ENCODE data around the gene CLPTM1.

CLPTM1 gene

GRCh38 chr19:44974857-44975256, 19.7 kb downstream of the CLPTM1 start:
- no peak for ATAC-seq
- no peak for TF ChIP-seq SNAI2 (CRISPR knock-in tag; IDR thresholded peaks at IDR 0.05)
- no peak for TF ChIP-seq ZFP30 (CRISPR knock-in tag; IDR thresholded peaks at IDR 0.05)
- TF ChIP-seq PPARA (CRISPR knock-in tag; IDR thresholded peaks at IDR 0.05; ENCODE audit: borderline replicate concordance), result no peak
- no peak for TF ChIP-seq TCF4 (CRISPR knock-in tag; IDR thresholded peaks at IDR 0.05; ENCODE audit: borderline replicate concordance)
- TF ChIP-seq, protein P1, sequence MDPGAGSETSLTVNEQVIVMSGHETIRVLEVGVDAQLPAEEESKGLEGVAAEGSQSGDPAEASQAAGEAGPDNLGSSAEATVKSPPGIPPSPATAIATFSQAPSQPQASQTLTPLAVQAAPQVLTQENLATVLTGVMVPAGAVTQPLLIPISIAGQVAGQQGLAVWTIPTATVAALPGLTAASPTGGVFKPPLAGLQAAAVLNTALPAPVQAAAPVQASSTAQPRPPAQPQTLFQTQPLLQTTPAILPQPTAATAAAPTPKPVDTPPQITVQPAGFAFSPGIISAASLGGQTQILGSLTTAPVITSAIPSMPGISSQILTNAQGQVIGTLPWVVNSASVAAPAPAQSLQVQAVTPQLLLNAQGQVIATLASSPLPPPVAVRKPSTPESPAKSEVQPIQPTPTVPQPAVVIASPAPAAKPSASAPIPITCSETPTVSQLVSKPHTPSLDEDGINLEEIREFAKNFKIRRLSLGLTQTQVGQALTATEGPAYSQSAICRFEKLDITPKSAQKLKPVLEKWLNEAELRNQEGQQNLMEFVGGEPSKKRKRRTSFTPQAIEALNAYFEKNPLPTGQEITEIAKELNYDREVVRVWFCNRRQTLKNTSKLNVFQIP (CRISPR knock-in tag; IDR thresholded peaks at IDR 0.05; ENCODE audit: borderline replicate concordance, low read depth), result no peak
- no peak for TF ChIP-seq CSRNP3 (CRISPR knock-in tag; IDR thresholded peaks at IDR 0.05)

- no peak for ATAC-seq
- TF ChIP-seq TCF4 (CRISPR knock-in tag; IDR thresholded peaks at IDR 0.05; ENCODE audit: borderline replicate concordance) (no peak), RARB (CRISPR knock-in tag; IDR thresholded peaks at IDR 0.05) (no peak), ISL1 (CRISPR knock-in tag; IDR thresholded peaks at IDR 0.05) (no peak), OSR1 (CRISPR knock-in tag; IDR thresholded peaks at IDR 0.05) (no peak), TOX (CRISPR knock-in tag; IDR thresholded peaks at IDR 0.05; ENCODE audit: borderline replicate concordance) (no peak), CSRNP3 (CRISPR knock-in tag; IDR thresholded peaks at IDR 0.05) (no peak), SNAI2 (CRISPR knock-in tag; IDR thresholded peaks at IDR 0.05) (no peak), PPARA (CRISPR knock-in tag; IDR thresholded peaks at IDR 0.05; ENCODE audit: borderline replicate concordance) (no peak), ZFP30 (CRISPR knock-in tag; IDR thresholded peaks at IDR 0.05) (no peak), GLIS3 (CRISPR knock-in tag; IDR thresholded peaks at IDR 0.05) (no peak), ZNF70 (CRISPR knock-in tag; IDR thresholded peaks at IDR 0.05) (no peak), BACH2 (CRISPR knock-in tag; IDR thresholded peaks at IDR 0.05; ENCODE audit: borderline replicate concordance) (no peak), ZFP3 (CRISPR knock-in tag; IDR thresholded peaks at IDR 0.05) (no peak), ZNF565 (CRISPR knock-in tag; conservative IDR thresholded peaks at IDR 0.05; ENCODE audit: low read depth) (no peak), CSDC2 (CRISPR knock-in tag; IDR thresholded peaks at IDR 0.05) (no peak)
- TF ChIP-seq, protein P2, sequence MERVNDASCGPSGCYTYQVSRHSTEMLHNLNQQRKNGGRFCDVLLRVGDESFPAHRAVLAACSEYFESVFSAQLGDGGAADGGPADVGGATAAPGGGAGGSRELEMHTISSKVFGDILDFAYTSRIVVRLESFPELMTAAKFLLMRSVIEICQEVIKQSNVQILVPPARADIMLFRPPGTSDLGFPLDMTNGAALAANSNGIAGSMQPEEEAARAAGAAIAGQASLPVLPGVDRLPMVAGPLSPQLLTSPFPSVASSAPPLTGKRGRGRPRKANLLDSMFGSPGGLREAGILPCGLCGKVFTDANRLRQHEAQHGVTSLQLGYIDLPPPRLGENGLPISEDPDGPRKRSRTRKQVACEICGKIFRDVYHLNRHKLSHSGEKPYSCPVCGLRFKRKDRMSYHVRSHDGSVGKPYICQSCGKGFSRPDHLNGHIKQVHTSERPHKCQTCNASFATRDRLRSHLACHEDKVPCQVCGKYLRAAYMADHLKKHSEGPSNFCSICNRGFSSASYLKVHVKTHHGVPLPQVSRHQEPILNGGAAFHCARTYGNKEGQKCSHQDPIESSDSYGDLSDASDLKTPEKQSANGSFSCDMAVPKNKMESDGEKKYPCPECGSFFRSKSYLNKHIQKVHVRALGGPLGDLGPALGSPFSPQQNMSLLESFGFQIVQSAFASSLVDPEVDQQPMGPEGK (CRISPR knock-in tag; IDR thresholded peaks at IDR 0.05; ENCODE audit: borderline replicate concordance), result no peak
- TF ChIP-seq, protein P3, sequence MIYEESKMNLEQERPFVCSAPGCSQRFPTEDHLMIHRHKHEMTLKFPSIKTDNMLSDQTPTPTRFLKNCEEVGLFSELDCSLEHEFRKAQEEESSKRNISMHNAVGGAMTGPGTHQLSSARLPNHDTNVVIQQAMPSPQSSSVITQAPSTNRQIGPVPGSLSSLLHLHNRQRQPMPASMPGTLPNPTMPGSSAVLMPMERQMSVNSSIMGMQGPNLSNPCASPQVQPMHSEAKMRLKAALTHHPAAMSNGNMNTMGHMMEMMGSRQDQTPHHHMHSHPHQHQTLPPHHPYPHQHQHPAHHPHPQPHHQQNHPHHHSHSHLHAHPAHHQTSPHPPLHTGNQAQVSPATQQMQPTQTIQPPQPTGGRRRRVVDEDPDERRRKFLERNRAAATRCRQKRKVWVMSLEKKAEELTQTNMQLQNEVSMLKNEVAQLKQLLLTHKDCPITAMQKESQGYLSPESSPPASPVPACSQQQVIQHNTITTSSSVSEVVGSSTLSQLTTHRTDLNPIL (CRISPR knock-in tag; IDR thresholded peaks at IDR 0.05; ENCODE audit: low read depth), result no peak
- TF ChIP-seq, protein P4, sequence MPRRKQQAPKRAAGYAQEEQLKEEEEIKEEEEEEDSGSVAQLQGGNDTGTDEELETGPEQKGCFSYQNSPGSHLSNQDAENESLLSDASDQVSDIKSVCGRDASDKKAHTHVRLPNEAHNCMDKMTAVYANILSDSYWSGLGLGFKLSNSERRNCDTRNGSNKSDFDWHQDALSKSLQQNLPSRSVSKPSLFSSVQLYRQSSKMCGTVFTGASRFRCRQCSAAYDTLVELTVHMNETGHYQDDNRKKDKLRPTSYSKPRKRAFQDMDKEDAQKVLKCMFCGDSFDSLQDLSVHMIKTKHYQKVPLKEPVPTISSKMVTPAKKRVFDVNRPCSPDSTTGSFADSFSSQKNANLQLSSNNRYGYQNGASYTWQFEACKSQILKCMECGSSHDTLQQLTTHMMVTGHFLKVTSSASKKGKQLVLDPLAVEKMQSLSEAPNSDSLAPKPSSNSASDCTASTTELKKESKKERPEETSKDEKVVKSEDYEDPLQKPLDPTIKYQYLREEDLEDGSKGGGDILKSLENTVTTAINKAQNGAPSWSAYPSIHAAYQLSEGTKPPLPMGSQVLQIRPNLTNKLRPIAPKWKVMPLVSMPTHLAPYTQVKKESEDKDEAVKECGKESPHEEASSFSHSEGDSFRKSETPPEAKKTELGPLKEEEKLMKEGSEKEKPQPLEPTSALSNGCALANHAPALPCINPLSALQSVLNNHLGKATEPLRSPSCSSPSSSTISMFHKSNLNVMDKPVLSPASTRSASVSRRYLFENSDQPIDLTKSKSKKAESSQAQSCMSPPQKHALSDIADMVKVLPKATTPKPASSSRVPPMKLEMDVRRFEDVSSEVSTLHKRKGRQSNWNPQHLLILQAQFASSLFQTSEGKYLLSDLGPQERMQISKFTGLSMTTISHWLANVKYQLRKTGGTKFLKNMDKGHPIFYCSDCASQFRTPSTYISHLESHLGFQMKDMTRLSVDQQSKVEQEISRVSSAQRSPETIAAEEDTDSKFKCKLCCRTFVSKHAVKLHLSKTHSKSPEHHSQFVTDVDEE (CRISPR knock-in tag; IDR thresholded peaks at IDR 0.05), result no peak
- TF ChIP-seq, protein P1 (CRISPR knock-in tag; IDR thresholded peaks at IDR 0.05; ENCODE audit: borderline replicate concordance, low read depth), result no peak
These were observed 20.3 kb downstream of the CLPTM1 start for GRCh38 chr19:44975444-44975843.
